CD4-positive, alpha-beta T cell treated with Interleukin-15 for 4 hours (primary cell): ENCODE results near the gene YWHAH.
"Not testable (repeated sequence)": the region's sequence is repeated elsewhere in the genome, so short reads cannot be mapped to it uniquely, and the experiment has no call there.

Source experiments
- DNase-seq: peaks from one replicate; pipeline ENCODE4 v3.0.0-alpha.2; 2020; ENCODE audit warnings: low spot score

The YWHAH gene

GRCh38 chr22:31981976-31982375, 37.6 kb downstream of the YWHAH start:
- DNase-seq, result not testable (repeated sequence)

DNA sequence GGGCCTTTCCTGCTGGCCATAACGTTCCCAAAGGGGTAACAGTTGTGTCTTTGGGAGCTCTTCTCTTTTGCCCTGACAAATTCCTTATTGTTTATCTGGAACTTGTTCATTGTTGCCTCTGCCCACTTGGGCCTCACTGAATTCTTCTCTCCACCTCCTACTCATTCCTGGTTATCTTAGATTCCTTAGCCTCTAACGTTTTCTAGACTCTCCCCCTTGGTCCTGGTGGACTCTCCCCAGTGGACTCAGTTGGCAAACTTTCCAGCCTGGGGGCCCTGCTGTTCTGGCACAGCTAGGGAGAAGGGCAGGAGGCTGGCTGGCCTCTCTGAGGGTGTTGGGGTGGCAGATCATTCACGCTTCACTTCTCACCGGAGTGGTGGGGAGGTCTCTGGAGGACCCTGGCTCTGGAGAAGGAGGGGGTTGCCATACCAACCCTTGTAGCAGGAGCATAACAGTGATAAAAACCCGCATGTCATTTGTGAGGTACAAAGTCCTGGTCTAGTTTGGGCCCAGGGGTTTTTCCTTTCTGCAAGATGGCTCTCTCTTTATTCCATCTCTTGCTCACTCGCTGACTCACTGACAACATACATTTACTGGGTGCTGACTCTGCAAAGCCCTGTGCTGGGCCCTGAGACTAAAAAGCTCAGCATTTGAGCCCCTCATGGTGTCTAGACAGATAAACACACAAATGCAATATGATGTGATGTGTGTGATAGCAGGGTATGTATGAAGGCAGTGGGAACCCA, 39.7 kb downstream of the YWHAH start:
- DNase-seq, result no peak

GRCh38 chr22:31987218-31987617, 42.9 kb downstream of the YWHAH start:
- no peak for DNase-seq

GRCh38 chr22:31991102-31991839, 46.9 kb downstream of the YWHAH start:
- DNase-seq, result no peak

- no peak for DNase-seq
Observed at GRCh38 chr22:31995046-31995445, 50.7 kb downstream of the YWHAH start.

GRCh38 chr22:31995807-31996206, 51.5 kb downstream of the YWHAH start:
- no peak for DNase-seq

- no peak for DNase-seq
Observed at GRCh38 chr22:31998784-31999385, 54.5 kb downstream of the YWHAH start.

- DNase-seq, result no peak
Observed at GRCh38 chr22:32000181-32000580, 55.8 kb downstream of the YWHAH start.

- no peak for DNase-seq
Observed at GRCh38 chr22:32005453-32005852, 61.1 kb downstream of the YWHAH start.
